Measurements from ENCODE around the gene HTR3E.
"Not testable (repeated sequence)": the region's sequence is repeated elsewhere in the genome, so short reads cannot be mapped to it uniquely, and the experiment has no call there.

HTR3E gene

GRCh38 chr3:184149770-184150169, 52.9 kb downstream of the HTR3E start:
- not testable (repeated sequence) for DNase-seq (ENCODE audit: low read depth, low spot score); H3K27ac ChIP-seq

- no peak for DNase-seq (ENCODE audit: low read depth, low spot score)
- peak within 1 kb of the TSS; percentile 79 for H3K27ac ChIP-seq
Measured at GRCh38 chr3:184154885-184155643, 58.2 kb downstream of the HTR3E start, which contains the start of gene DVL3. DVL3 (plus strand) TSS chr3:184155377; CDS start chr3:184155636, 259 bp downstream.

DNA sequence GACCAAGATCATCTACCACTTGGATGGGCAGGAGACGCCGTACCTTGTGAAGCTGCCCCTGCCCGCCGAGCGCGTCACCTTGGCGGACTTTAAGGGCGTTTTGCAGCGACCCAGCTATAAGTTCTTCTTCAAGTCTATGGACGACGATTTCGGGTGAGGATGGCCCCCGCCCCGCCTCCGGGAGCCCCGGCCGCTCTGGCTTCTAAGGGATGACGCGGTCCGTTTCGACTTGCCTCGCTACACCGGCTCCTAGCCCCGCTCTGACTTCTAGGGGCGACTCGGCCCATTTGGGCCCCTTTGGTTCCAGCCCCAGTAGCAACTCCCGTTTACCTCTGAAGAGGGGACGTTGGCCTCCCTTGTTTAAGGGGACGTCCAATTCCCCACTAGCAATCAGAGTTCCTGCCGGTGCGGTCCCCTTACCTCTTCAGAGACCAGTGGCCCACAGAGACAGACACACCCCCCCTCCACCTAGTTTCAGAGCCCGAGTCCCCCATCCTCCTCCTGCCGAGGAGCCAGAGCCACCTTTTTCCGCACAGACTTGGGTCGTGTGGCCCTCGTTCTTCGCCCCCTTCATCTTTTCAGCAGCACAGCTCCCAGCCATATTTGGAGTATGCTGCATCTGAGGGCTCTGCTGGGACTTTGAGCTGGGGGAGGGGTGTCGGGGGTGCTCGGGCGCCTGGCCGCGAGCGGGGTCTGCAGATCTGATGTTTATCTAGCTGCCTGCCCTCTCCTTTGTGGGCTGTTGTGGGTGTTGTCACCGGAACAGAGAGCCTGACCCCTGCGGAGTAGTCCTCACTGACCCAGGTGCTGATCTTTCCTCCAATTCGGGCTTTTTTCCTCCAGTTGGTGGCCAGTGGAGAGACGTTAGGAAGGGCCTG, 59.0 kb downstream of the HTR3E start:
- H3K27ac ChIP-seq = peak overlapping the region; percentile 79
- no peak for DNase-seq (ENCODE audit: low read depth, low spot score)

GRCh38 chr3:184156522-184156955, 59.7 kb downstream of the HTR3E start:
- DNase-seq (ENCODE audit: low read depth, low spot score) = no peak
- peak overlapping the region; percentile 79 for H3K27ac ChIP-seq
